ENCODE data around the gene THSD4.

The THSD4 gene

GRCh38 chr15:71110405-71111180 lies 4.7 kb upstream of the THSD4 start:
- TF ChIP-seq CTCF (IDR thresholded peaks at IDR 0.05; ENCODE audit: low read depth, low read length) = no peak
- H3K4me3 ChIP-seq (ENCODE audit: low read depth, low read length) = no peak overlapping the region
- in situ Hi-C loops (cut with HindIII; ENCODE audit: low sequenced_read_pairs) = no loop called here
- DNase-seq (ENCODE audit: low read depth, low spot score) = no peak

- no peak overlapping the region for H3K4me3 ChIP-seq (ENCODE audit: low read depth, low read length)
- in situ Hi-C loops (cut with HindIII; ENCODE audit: low sequenced_read_pairs) = no loop called here
- DNase-seq (ENCODE audit: low read depth, low spot score) = no peak
- no peak for TF ChIP-seq CTCF (IDR thresholded peaks at IDR 0.05; ENCODE audit: low read depth, low read length)
These were observed 4.1 kb upstream of the THSD4 start for GRCh38 chr15:71111181-71111565.

- in situ Hi-C loops (cut with HindIII; ENCODE audit: low sequenced_read_pairs) = no loop called here
- no peak for TF ChIP-seq CTCF (IDR thresholded peaks at IDR 0.05; ENCODE audit: low read depth, low read length)
- DNase-seq (ENCODE audit: low read depth, low spot score) = no peak
- no peak overlapping the region for H3K4me3 ChIP-seq (ENCODE audit: low read depth, low read length)
These were observed 3.3 kb upstream of the THSD4 start for GRCh38 chr15:71111950-71112349.

- no peak for DNase-seq (ENCODE audit: low read depth, low spot score)
- H3K4me3 ChIP-seq (ENCODE audit: low read depth, low read length) = no peak overlapping the region
- in situ Hi-C loops (cut with HindIII; ENCODE audit: low sequenced_read_pairs) = no loop called here
- no peak for TF ChIP-seq CTCF (IDR thresholded peaks at IDR 0.05; ENCODE audit: low read depth, low read length)
These were observed 2.8 kb upstream of the THSD4 start for GRCh38 chr15:71112429-71112828.

- no peak for DNase-seq (ENCODE audit: low read depth, low spot score)
- H3K4me3 ChIP-seq (ENCODE audit: low read depth, low read length) = no peak overlapping the region
- TF ChIP-seq CTCF (IDR thresholded peaks at IDR 0.05; ENCODE audit: low read depth, low read length) = no peak
- in situ Hi-C loops (cut with HindIII; ENCODE audit: low sequenced_read_pairs) = no loop called here
These were observed 1.1 kb upstream of the THSD4 start for GRCh38 chr15:71114066-71114680.

- TF ChIP-seq CTCF (IDR thresholded peaks at IDR 0.05; ENCODE audit: low read depth, low read length) = no peak
- in situ Hi-C loops (cut with HindIII; ENCODE audit: low sequenced_read_pairs) = no loop called here
- H3K4me3 ChIP-seq (ENCODE audit: low read depth, low read length) = peak overlapping the region; percentile 52
- DNase-seq (ENCODE audit: low read depth, low spot score) = peak; percentile 57
These were observed 488 bp downstream of the THSD4 start for GRCh38 chr15:71115567-71116351.
